Dermis blood vessel endothelial cell (primary cell): ENCODE measurements around the gene TCF3. TPM values are rescaled to one million over a fixed set of nuclear protein-coding genes. Genes with fewer than 3 reads are reported as not detected.
A peak's percentile ranks its signal among the peaks of the same experiment; 100 is the strongest.
"Not testable (repeated sequence)": the region's sequence is repeated elsewhere in the genome, so short reads cannot be mapped to it uniquely, and the experiment has no call there.

Source experiments
- DNase-seq: peaks from one replicate; pipeline ENCODE4 v3.0.0; 2010
- total RNA-seq: library from RNA; depleted of rRNA; stranded (reverse); fragments of >200 nt; gene quantifications from 2 replicates; pipeline ENCODE4 v1.2.3, GENCODE V29; 2014

The TCF3 gene
- total RNA-seq, 1 donor from 2014 or later, result 94.1 TPM

DNA sequence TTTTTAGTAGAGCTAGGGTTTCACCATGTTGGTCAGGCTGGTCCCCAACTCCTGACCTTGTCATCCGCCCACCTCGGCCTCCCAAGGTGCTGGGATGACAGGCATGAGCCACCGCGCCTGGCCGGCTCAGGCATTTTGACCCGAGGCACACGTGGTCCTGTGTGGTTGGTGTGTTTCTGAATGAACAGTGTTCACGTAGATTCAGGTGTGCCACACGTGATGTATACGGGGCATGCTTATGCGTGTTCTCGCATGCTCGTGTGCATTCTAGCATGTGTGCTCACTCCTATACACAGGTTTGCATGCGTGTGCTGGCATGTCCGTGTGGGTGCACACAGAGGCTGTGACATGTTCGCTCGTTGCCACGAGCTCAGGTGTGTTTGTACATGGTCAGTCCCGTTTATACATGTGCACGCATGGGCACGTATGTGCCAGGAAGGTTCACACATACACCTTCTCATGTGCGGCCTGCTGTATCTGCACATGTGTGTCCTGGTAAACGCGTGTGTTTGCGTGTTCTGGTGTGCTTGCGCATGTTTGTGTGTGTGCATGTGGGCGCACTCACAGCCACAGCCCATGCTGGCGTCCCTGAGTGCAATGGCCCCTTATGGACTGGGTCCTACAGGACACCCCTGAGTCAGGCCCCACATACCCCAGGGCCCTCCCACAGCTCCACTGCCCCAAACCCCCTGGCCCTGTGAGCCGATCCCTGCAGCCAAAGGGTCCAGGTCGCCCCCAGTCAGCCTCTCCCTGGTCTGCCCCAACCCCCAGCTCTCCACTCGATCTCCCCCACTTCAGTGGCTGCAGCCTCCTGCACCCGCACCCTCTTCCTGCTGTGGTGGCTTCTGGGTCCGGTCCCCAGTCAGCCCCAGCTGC lies 20.6 kb upstream of the TCF3 start:
- no peak for DNase-seq

DNA sequence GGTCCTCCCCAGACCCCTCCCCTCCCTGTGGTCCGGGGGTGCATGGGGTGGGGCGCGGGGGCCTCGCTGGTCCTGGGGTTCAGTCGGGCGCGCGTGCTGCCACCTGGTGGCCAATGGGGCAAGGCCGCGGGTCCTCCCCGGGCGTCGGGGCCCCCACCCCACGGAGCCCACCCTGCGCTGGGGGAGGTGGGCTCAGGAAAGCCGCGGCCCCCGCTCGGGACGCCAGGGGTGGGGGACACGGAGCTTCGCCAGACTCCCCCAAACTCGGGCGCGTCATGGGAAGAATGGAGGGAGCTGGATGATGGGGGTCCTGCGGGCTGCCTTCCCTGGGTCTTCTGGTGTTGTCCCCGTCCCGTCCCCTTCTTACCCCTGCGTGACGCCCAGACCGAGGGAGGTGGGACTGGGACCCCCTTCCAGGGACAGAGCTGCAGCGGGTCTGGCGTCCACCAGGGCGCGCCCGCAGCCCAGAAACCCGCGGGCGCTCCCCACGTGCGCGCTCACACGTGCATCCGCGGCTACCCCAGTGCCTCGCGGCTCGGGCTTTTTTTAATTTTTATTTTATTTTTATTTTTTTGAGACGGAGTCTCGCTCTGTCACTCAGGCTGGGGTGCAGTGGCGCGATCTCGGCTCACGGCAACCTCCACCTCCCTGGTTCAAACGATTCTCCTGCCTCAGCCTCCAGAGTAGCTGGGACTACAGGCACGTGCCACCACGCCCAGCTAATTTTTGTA lies 19.8 kb upstream of the TCF3 start:
- DNase-seq, result peak; percentile 62

DNA sequence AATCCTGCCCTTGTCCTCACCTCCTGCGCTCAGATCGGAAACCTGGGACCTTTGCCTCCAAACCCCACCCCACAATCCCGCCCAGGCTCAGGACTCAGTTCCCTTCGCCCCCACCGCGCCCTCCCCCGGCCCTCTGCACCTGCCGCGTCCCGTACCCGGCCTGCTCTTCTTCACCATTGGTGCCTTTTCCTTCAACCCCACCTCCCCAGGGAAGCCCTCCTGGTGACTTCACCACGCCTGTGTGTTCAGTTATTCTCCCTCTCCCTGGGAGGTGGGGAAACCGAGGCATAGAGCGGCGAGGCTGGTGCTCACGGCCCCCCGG lies 19.3 kb upstream of the TCF3 start:
- DNase-seq, result no peak

DNA sequence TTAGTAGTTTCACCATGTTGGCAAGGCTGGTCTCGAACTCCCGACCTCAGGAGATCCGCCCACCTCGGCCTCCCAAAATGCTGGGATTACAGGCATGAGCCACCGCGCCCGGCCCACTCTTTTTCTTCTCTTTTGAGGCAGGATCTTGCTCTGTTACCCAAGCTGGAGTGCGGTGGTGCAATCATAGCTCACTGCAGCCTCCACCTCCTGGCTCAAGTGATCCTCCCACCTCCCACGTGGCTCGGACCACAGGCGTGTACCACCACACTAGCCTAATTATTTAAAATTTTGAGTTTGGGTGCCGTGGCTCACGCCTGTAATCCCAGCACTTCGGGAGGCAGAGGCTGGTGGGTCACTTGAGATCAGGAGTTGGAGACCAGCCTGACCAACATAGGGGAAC lies 18.3 kb upstream of the TCF3 start:
- DNase-seq, result not testable (repeated sequence)

DNA sequence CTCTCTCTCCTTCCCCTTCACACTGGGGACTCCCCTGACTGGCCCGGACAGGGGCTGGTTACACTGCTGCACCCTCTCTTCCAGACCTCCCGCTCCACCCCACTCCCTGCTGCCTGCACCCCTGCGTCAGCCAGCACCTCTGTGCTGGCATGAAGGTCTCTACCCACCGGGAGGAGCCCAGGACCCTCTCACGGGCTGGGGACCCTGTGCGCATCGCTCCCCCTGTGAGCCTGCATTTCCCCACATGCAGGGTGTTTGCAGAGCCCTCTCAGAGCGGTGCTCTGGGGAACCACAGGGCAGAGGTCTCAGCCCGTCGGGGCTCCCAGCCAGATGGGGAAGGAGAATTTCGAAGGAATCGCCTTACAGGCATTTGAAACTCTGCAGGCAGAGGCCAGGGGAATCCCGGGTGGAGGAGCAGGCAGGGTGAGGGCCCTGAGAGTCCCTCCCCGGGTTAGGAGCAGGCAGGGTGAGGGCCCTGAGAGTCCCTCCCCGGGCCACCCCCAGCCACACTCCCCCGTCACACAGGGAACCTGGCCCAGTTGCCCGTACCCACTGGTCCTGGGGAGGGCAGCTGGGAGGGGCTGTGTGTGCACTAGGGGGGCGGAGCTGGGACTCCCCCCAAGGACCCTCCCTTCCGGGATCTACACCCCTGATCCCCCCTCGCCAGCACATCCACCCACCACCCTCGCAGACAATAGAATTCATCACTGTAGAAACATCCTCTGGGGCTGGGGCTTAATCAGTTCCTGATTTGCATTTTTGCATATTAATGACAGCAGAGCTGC lies 16.3 kb upstream of the TCF3 start:
- no peak for DNase-seq

DNA sequence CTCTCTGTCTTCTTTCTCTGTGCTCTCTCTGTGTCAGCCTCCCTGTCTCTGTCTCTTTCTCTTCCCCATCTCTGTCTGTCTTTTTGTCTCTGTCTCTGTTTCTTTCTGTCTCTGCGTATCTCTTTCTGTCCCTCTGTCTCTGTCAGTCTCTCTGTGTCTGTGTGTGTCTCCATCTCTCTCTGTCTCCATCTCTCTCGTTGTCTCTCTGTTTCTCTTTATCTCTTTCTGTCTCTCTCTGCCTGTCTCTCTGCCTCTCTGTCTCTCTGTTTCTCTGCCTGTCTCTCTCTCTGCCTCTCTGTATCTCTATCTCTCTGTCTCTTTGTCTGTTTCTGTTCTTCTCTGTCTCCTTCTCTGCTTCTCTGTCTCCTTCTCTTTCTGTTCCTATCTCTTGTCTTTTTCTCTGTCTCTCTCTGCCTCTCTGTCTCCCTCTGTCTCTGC lies 15.7 kb upstream of the TCF3 start:
- DNase-seq, result no peak

DNA sequence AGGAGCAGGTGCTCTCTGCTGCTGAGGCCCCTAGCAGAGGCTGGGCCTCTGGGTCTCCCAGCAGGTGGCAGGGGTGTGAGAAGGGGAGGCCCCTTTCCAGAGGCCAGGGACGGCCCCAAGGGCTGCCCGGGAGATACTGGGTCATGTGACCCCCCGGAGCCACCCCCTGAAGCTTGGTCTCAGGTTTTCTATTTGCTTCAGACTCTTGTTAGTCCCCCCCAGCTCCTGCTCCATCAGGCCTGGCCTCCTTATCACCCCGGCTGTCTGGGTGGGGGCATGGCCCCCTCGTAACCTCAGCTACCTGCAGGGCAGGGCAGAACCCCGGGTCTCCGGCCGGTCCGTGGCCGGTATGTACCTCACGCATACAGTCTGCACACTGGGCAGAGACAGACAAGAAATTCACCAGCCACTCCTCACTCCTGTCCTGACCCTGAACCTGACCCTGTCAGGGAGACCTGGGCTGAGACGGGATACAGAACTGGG lies 13.2 kb upstream of the TCF3 start:
- no peak for DNase-seq

DNA sequence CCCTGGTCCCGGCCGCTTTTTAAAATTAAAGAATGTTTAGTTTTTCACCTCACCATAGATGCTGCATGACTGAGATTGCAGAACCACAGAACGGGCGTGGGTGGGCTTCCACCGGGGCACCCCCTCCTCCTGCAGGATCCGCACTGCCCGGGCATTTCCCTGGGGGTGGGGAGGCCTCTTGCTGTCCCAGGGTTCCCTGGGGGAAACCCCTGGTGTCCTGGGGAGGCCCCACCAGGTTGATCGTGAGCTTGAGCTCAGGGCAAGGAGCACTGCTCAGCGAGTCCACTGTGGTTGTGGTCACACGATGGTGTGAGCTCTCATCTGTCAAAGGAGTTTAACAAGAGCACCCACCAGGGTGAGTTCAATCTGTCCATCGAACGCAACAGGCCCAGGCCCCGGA lies 11.4 kb upstream of the TCF3 start:
- no peak for DNase-seq

DNA sequence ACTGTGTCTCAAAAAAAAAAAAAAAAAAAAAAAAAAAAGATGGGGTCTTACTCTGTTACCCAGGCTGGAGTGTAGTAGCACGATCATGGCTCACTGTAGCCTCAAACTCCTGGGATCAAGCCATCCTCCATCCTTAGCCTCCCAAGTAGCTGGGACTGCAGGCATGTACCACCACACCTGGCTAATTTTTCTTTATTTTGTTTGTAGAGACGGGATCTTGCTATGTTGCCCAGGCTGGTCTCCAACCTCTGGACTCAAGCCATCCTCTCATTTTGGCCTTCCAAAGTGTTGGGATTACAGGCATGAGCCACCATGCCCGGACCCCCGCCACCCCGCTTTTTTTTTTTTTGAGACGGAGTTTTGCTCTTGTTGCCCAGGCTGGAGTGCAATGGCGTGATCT lies 10.8 kb upstream of the TCF3 start:
- not testable (repeated sequence) for DNase-seq

DNA sequence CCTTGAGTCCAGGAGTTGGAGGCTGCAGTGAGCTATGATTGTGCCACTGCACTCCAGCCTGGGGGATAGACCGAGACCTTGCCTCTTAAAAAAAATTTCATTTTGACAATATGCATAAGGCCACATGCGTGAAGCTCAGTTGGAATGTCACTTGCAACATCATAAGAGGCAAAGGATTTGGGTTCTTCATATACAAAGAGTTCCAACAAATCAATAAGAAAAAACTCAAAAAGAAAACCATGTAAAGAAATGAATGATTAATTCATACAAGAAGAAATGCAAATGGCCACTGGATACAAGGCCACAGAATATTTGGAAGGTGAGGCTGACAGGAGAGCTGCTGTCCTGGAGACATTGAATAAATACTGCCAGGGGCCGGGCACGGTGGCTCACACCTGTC lies 9.6 kb upstream of the TCF3 start:
- no peak for DNase-seq

DNA sequence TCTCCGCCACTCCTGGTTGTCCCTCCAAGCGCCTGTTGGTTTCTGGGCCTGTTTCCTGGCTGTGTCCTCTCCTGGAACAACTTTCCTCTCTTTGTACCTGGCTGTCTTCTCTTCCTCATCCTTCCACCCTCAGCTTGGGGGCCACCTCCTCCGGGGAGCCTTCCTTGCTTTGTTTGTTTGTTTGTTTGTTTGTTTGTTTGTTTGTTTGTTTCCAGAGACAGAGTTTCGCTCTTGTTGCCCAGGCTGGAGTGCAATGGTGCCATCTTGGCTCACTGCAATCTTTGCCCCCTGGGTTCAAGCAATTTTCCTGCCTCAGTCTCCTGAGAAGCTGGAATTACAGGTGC lies 6.6 kb upstream of the TCF3 start:
- DNase-seq, result no peak

DNA sequence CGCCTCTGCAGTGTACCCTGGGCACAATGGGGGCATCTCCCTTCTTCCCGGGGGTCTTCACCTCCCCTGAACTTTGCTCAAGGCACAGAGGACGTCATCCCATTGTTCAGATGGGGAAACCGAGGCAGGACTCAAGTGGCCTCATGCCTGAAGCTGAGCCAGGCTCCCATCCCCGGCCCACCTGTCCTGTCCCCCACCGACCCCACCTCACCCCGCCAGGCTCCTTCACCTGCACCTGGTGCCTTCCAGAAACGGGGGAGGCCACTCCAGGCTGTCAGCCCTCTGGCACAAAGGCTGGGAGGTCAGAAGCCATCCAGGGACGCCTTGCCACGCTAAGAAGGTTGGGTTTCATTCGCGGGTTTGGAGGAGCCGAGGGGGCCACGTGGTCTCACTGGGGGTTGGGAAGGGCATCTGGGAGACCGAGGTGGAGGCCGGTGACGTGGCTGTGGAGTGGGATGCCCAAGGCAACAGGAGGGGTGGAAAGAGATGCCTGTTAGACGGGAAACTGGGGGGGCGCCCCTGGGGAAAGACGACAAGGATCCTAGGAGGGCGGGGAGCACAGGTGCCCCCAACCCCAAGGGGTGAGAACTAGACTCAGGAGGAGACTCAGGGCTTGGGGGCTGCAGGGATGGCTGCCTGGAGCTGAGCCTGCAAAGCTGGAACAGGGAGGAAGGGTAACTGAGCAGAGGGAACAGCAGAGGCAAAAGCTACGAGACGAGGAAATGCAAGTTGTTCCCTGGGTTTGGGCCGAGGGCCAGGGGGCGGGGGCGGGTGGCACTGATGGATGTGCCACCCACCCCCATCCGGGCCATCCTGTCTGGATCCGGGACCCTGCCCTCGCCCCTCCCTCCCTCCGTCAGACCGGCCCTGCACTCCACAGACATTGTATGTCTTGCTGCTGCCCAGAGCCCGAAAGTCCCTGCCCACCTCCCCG lies 6.0 kb upstream of the TCF3 start:
- no peak for DNase-seq

DNA sequence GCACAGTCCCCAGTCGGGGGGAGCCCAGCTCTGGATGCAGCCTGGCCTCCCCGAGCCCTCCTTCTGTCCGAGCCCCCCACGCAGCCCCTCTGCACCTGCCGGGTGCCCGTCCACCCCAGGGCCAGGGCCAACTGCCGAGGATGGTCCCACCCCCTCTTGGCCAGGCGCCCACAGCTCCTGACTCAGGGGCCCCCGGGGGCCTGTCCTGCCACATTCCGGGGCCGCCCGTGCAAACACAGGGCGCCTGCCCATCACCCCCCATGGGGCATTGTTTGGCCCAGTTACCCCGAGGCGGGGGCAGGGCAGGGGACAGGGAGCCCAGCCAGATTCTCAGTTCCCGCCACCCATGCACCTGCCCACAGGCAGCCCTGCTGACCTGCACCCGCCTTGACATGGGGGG lies 5.3 kb upstream of the TCF3 start:
- DNase-seq, result no peak

DNA sequence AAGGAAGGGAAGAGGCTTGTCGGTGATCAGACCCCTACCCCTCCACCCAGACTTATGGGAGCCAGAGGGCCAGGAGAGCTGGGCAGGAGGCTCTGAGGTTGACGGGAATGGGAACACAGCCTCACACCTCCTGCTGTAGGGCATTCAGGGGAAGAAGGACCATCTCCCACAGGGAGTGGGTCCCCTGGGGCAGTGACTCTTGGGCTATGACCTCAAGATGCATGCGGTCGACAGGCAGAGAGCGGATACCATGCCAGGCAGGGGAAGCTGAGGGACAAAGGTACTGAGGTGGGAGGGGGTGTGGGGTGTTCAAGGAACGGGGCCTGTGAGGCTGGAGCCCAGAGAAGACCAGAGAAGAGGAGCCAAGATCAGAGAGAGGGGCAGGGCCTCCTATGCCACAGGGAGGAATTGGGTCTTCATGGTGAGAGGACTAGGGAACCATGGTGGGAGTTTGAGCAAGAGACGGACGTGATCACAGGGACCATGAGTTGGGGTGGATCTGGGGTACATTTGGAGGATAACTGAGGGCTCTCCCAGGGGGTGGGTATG lies 4.6 kb upstream of the TCF3 start:
- DNase-seq, result no peak

DNA sequence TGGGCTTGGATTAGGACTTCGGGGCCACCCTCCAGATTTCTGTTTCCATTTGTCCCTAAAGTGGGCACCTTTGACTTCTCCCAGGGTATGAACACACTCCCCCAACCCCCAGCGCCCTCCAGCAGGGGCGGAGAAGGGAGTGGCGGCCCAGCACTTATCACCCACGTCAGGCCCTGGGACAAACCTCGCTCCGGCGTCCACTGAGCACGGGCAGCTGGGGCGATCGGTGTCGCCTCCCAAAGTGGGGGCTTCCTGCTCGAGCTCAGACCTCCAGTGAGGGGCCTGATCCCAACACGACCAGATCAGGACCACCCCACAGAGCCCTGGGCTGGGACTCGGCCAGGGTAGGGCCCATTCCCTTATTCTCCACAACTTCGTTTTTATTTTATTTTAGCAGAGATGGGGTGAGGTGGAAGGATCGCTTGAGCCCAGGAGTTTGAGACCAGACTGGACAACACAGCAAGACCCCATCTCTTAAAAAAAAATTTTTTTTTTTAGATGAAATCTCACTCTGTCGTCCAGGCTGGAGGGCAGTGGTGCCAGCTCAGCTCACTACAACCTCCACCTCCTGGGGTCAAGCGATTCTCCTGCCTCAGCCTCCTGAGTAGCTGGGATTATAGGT lies 3.7 kb upstream of the TCF3 start:
- DNase-seq, result no peak

DNA sequence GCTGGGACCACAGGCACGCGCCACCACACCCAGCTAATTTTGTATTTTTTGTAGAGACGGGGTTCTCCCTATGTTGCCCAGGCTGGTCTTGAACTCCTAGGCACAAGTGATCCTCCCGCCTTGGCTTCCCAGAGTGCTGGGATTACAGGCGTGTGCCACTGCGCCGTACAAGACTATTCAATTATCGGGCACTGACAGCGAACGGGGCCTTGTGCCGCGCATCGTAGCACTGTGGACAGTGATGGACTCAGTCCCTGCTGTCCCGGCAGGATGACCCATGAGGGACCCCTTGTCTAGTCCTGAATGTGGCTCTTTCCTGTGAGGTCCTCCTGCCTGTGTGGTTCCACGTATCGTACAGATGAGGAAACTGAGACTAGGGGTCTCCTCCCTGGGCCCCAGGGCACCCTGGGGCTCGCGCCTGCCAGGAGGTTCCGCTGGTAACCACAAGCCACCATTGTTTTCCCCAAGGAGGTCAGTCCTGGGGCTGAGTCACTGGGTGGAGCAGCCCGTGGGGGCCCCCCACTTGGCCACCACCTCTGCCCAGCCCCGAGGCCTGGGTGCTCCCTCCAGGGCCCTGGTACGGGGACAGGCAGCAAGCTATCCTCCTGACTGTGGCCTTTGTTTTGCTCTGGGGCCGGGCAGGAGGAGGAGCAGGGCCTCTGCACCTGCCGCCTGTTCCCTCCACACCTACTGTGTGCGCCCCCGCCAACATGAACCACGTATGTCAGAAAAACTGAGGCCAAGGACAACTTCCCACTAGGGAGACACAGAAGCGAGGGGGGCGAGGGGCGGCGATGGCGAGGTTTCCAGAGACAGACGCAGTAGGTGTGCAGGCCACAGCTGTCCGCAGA lies 2.9 kb upstream of the TCF3 start:
- DNase-seq, result no peak

DNA sequence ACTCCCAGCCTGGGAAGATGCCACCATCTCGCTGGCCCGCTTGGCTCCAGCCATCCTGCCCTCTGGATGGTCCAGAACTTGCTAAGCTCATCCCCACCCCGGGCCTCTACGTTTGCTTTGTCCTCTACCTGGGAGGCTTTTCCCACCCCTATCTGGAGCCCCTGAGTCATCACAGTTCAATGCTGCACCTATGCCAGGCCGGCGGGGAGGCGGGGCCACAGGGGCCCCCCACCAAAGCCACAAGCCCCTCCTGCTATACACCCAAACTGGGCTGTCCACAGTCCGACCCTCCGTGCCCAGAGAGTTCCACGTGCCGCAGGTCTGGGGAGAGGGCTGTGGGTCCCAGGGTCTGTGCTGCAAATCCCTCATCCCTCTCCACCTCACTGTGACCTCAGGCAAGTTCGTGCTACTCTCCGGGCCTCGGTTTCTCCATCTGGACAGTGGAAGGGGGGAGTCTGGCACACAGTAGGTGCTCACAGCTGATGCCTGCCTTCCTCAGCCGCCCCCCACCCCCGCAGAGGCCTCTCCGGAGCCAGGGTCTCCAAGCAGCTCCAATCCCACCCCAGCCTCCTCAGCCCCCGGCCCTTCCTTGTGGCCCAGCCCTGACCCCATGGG lies 1.9 kb upstream of the TCF3 start:
- DNase-seq, result no peak

DNA sequence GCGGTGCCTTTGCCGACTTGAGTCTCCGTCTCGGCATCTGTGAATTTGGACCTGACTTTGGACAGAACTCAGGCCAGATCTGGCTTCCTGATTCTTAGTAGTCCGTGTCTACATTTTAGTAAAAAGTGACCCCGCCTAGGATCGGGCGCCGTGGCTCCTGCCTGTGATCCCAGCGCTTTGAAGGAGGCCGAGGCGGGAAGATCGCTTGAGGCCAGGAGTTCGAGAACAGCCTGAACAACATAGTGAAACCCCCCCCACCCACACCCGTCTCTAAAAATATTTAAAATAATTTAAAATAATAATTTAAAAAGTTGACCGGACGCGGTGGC lies 849 bp upstream of the TCF3 start:
- DNase-seq, result no peak

DNA sequence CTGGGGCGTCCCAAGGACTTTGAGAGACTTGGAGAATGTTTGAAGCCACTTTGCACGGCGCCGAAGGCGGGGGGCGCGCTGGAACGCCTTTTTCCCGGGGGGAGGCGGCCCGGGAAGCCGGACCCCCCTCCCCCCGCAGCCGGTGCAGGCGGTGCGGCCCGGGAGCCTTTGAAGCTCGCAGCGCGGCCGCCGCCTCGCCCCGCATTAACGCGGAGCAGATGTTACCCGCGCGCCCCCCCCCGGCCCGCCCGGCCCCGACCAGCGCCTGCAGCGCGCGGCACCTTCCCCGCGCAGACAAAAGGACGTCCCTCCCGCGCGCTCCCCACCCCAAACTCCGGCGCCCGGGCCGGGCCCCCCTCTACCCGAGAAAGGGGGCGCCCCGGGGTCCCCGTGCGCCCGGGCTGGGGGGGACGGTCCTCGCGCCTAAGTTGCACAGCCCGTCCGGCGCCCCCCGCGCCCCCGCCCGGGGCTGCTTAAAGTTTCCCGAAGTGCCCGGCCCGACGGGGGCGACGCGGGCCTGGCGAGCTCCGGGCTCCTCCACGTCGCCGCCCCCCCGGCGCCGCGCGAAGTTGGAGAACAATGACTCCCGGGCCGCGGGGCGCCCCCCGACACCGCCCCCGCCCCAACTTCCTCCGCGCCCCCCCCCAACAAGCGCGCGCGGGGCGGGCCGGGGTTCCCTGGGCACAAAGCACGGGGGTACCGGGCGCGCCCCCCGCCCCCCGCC lies 685 bp downstream of the TCF3 start:
- DNase-seq, result peak; percentile 63
